K562 (cell line): ENCODE data around the gene PDE2A. TPM values are rescaled to one million over a fixed set of nuclear protein-coding genes. Genes with fewer than 3 reads are reported as not detected.

Experiments used
- ATAC-seq: fragments of 200-7000 bp; cut with Tn5 transposase; 3 replicates; pipeline ENCODE4 v1.9.1; 2020; ENCODE audit warnings: moderate library complexity
- BruUV-seq: library from RNA; stranded (reverse); fragments of 400-500 nt; replicated peaks from 2 replicates; lab custom pipeline; 2021; lab: Mats Ljungman, UMichigan
- CTCF ChIA-PET: fragments of 300-600 bp; formaldehyde crosslinking; extraction: SDS; loops from one replicate; lab custom pipeline; 2021; ENCODE audit warnings: low intra/inter-chr PET ratio; lab: Yijun Ruan, JAX
- POLR2A ChIA-PET: fragments of 300-600, 350-650 bp; sonication (Branson Sonifier 250); formaldehyde crosslinking; extraction: SDS; loops from one replicate; lab custom pipeline; 2021; ENCODE audit warnings: antibody characterized with exemption, inconsistent platforms; lab: Yijun Ruan, JAX
- DNase-seq, 4 experiments: peaks; one replicate each; pipeline versions ENCODE4 v3.0.0 to v3.0.0-alpha.2; 2011 to 2018; ENCODE audit warnings: low spot score in 3 of 4, mixed read lengths in 3 of 4; ENCODE audit errors: extremely low read depth in 1 of 4
- FAIRE-seq: peaks from 2 replicates; lab custom pipeline; 2011; peaks lifted over from hg19 to GRCh38; lab: Jason Lieb, UNC
- H2AFZ ChIP-seq: 2 replicates; pipeline ENCODE4 v1.6.0; 2011; ENCODE audit warnings: low read depth, low read length, control low read depth, inconsistent platforms
- H3K27ac ChIP-seq: fragments of 200-600 bp; 3 replicates; pipeline ENCODE4 v1.8.0; 2011; ENCODE audit warnings: low read depth, mild to moderate bottlenecking, control low read depth, inconsistent platforms, low read length, moderate library complexity, mixed read lengths; ENCODE audit errors: extremely low read depth
- H3K27me3 ChIP-seq, 2 experiments: fragments of 300-600 bp in 1 of 2; 2 replicates in 1 of 2; 3 replicates in 1 of 2; pipeline versions ENCODE4 v1.6.0 to v1.8.0; 2011; ENCODE audit warnings: inconsistent platforms in 2 of 2, low read length in 2 of 2, mild to moderate bottlenecking in 1 of 2, mixed read lengths in 1 of 2, moderate library complexity in 1 of 2; ENCODE audit not compliant: control insufficient read depth in 2 of 2, insufficient read depth in 2 of 2
- H3K36me3 ChIP-seq: fragments of 300-600 bp; 3 replicates; pipeline ENCODE4 v1.8.0; 2011; ENCODE audit warnings: mild to moderate bottlenecking, low read length, inconsistent platforms; ENCODE audit not compliant: control insufficient read depth, insufficient read depth
- H3K4me1 ChIP-seq, 2 experiments: fragments of 200-600 bp in 1 of 2; replicated peaks in 1 of 2; 2 replicates in 1 of 2; 3 replicates in 1 of 2; pipeline versions ENCODE4 v1.5.1 to v1.8.0; 2011; ENCODE audit warnings: inconsistent platforms in 2 of 2, low read length in 2 of 2, mild to moderate bottlenecking in 1 of 2, mixed read lengths in 1 of 2, moderate library complexity in 1 of 2; ENCODE audit not compliant: control insufficient read depth in 2 of 2, insufficient read depth in 2 of 2
- H3K4me2 ChIP-seq: 2 replicates; pipeline ENCODE4 v1.6.1; 2011; ENCODE audit warnings: low read length, control low read depth, inconsistent platforms, mixed read lengths; ENCODE audit not compliant: insufficient read depth
- H3K4me3 ChIP-seq: fragments of 200-600 bp; sonication (generic), shearing (Covaris generic); 2 replicates; pipeline ENCODE4 v1.5.1; 2016; ENCODE audit warnings: control low read depth, inconsistent platforms
- H3K79me2 ChIP-seq: fragments of 200-600 bp; 3 replicates; pipeline ENCODE4 v1.8.0; 2011; ENCODE audit warnings: low read length, inconsistent platforms; ENCODE audit not compliant: control insufficient read depth, insufficient read depth
- H3K9ac ChIP-seq, 2 experiments: 2 replicates each; pipeline versions ENCODE4 v1.6.0 to v1.6.1; 2011; ENCODE audit warnings: low read depth in 2 of 2, low read length in 2 of 2, control low read depth in 1 of 2, inconsistent platforms in 1 of 2, mild to moderate bottlenecking in 1 of 2, mixed read lengths in 1 of 2; ENCODE audit not compliant: insufficient read depth in 1 of 2
- H3K9me1 ChIP-seq: one replicate; pipeline ENCODE4 v1.6.0; 2011; ENCODE audit warnings: inconsistent platforms, mild to moderate bottlenecking, low read length, moderate library complexity; ENCODE audit not compliant: control insufficient read depth, insufficient read depth
- H3K9me3 ChIP-seq: replicated peaks from 2 replicates; pipeline ENCODE4 v1.5.1; 2011; ENCODE audit warnings: low read depth, low read length, inconsistent platforms; ENCODE audit not compliant: control insufficient read depth, insufficient read depth
- H4K20me1 ChIP-seq: replicated peaks from 2 replicates; pipeline ENCODE4 v1.6.1; 2011; ENCODE audit warnings: low read length, inconsistent platforms, mixed read lengths; ENCODE audit not compliant: control insufficient read depth, insufficient read depth
- ELF1 ChIP-seq: fragments of 200-800 bp; sonication (Bioruptor generic); IDR thresholded peaks from 2 replicates; pipeline ENCODE4 v1.6.1; 2016; ENCODE audit warnings: missing genetic modification characterization, missing compliant biosample characterization
- ELK1 ChIP-seq: sonication (generic); formaldehyde crosslinking; IDR thresholded peaks from 2 replicates; pipeline ENCODE4 v1.8.1; 2022; ENCODE audit warnings: missing genetic modification reagents
- GABPB2 ChIP-seq: fragments of 250-450 bp; sonication (Bioruptor Pico); conservative IDR thresholded peaks from 2 replicates; pipeline ENCODE4 v1.5.1; 2021; ENCODE audit warnings: mild to moderate bottlenecking
- GATA2 ChIP-seq: sonication (generic); formaldehyde crosslinking; IDR thresholded peaks from 2 replicates; pipeline ENCODE4 v1.4.0; 2020; ENCODE audit warnings: mild to moderate bottlenecking, missing genetic modification reagents
- MTA3 ChIP-seq: fragments of 450-650 bp; formaldehyde crosslinking; IDR thresholded peaks from 2 replicates; pipeline ENCODE4 v1.6.1; 2017; ENCODE audit warnings: mild to moderate bottlenecking, borderline replicate concordance
- POU5F1 ChIP-seq: fragments of 150-350 bp; IDR thresholded peaks from 2 replicates; pipeline ENCODE4 v1.6.1; 2014; ENCODE audit warnings: borderline replicate concordance, low read length, low read depth, mild to moderate bottlenecking; ENCODE audit not compliant: partially characterized antibody
- PPARD ChIP-seq: fragments of 250-450 bp; sonication (Bioruptor Pico); IDR thresholded peaks from 2 replicates; pipeline ENCODE4 v1.8.0; 2022; ENCODE audit warnings: inconsistent platforms, mild to moderate bottlenecking, moderate library complexity
- RBM34 ChIP-seq: fragments of 200-400 bp; formaldehyde crosslinking; IDR thresholded peaks from 2 replicates; pipeline ENCODE4 v1.6.1; 2018; ENCODE audit warnings: low read length, borderline replicate concordance; ENCODE audit not compliant: insufficient read depth
- SRF ChIP-seq, 2 experiments: fragments of 250-450, 450-650 bp in 1 of 2; sonication (Bioruptor Pico) in 1 of 2; sonication (generic) in 1 of 2; formaldehyde crosslinking; IDR thresholded peaks; 2 replicates each; pipeline versions ENCODE4 v1.5.0 to v1.5.1; 2020 to 2022; ENCODE audit warnings: mild to moderate bottlenecking in 1 of 2, missing genetic modification reagents in 1 of 2
- TGIF2 ChIP-seq: sonication (generic); formaldehyde crosslinking; IDR thresholded peaks from 2 replicates; pipeline ENCODE4 v1.8.1; 2022; ENCODE audit warnings: mild to moderate bottlenecking, missing genetic modification reagents, moderate library complexity
- ZC3H4 ChIP-seq: sonication (generic); formaldehyde crosslinking; IDR thresholded peaks from 2 replicates; pipeline ENCODE4 v1.9.0; 2021; ENCODE audit warnings: missing genetic modification reagents, borderline replicate concordance
- ZKSCAN8 ChIP-seq: fragments of 200-800 bp; sonication (Bioruptor generic); IDR thresholded peaks from 2 replicates; pipeline ENCODE4 v1.6.1; 2016; ENCODE audit warnings: missing genetic modification characterization, missing compliant biosample characterization
- WGBS: fragments of 100-300 bp; shearing (Covaris generic); methylation state at CpG from one replicate; pipeline ENCODE4 v1.1.6; 2016; ENCODE audit warnings: low coverage, mixed read lengths; ENCODE audit not compliant: insufficient coverage; ENCODE audit errors: missing lambda C conversion rate; 5-methylcytosine and 5-hydroxymethylcytosine counted together
- in situ Hi-C: fragments of 300-500 bp; cut with MboI; formaldehyde crosslinking; loops from 4 replicates; pipeline ENCODE4 v1.15.0; 2018; ENCODE audit warnings: inconsistent platforms, mixed read lengths
- intact Hi-C: fragments of 100-400 bp; cut with micrococcal nuclease; formaldehyde crosslinking; loops from 2 replicates; pipeline ENCODE4 v1.14.2; 2022
- polyA plus RNA-seq, 8 experiments: library from polyadenylated mRNA; depleted of rRNA in 4 of 8; stranded (reverse) in 5 of 8; unstranded in 3 of 8; fragments of >200 nt; fragmentation: Nextera tagmentation in 2 of 8; fragmentation: Illumina TruSeq in 1 of 8; extraction: Ambion mirVana in 2 of 8; extraction: Trizol in 1 of 8; gene quantifications; 2 replicates each; pipeline versions ENCODE4 v1.2.1 to v1.2.3, GENCODE V29; 2011 to 2014; ENCODE audit warnings: inconsistent platforms in 1 of 8, missing spikeins in 1 of 8
- total RNA-seq, 7 experiments: library from RNA; depleted of rRNA in 6 of 7; stranded (reverse); fragments of >200 nt in 6 of 7; fragmentation: Illumina TruSeq in 2 of 7; extraction: Trizol in 2 of 7; gene quantifications; 2 replicates each; pipeline versions ENCODE4 v1.2.1 to v1.2.3, GENCODE V29; 2011 to 2021; ENCODE audit warnings: low replicate concordance in 1 of 7

PDE2A gene
- total and polyA plus RNA-seq, 9 of the 15 experiments (the other 6 are each of a cell fraction or from before 2014, with no cell fraction given), result 0.07 to 15.2 (median 1.6) TPM; not detected in 1

- FAIRE-seq (no peak), DNase-seq (no peak), ATAC-seq (no peak)
- Histone ChIP-seq H3K36me3 (no peaks in the 10 kb centered on the region), H3K27ac (no peak overlapping the region), H2AFZ (no peak overlapping the region), H3K4me1 (peaks cover 0 to 9% of the 10 kb centered on the region in 2 experiments; a peak in 2 of 5 replicates), H4K20me1 (peaks cover 32% of the 10 kb centered on the region), H3K79me2 (no peaks in the 10 kb centered on the region), H3K9me1 (peaks cover 3% of the 10 kb centered on the region), H3K4me3 (no peak overlapping the region), H3K4me2 (no peak overlapping the region), H3K27me3 (peaks cover 5 to 48% of the 10 kb centered on the region in 2 experiments; a peak in 3 of 5 replicates), H3K9ac (no peak overlapping the region), H3K9me3 (no peaks in the 10 kb centered on the region)
- intact Hi-C loops, result loop anchor here (10.0 kb wide), 1 partner anchor 251 kb away; no protein-coding TSS in a partner anchor
- in situ Hi-C loops, result no loop called here
- POLR2A ChIA-PET, result no interaction called here
- no peak for TF ChIP-seq RBM34
- no peak for TF ChIP-seq PPARD (CRISPR knock-in tag)
- TF ChIP-seq GABPB2 (CRISPR knock-in tag), result no peak
- TF ChIP-seq POU5F1, result no peak
- no peak for TF ChIP-seq ELF1 (tag)
- no peak for TF ChIP-seq SRF (CRISPR knock-in tag; IDR thresholded peaks at IDR 0.05)
- TF ChIP-seq MTA3, result no peak
- TF ChIP-seq ZKSCAN8 (CRISPR knock-in tag), result no peak
- no peak for TF ChIP-seq TGIF2
- no peak for TF ChIP-seq ZC3H4 (CRISPR knock-in tag)
- TF ChIP-seq ELK1 (CRISPR knock-in tag), result no peak
- no peak for TF ChIP-seq GATA2 (CRISPR knock-in tag)
- CTCF ChIA-PET, result interaction anchor here (0.7 kb wide), 1 partner anchor 60 kb away, joined by 3 read pairs; no protein-coding TSS in a partner anchor
- 29% methylated on average over 15 of the region's 22 CpGs for WGBS
- BruUV-seq, result no TSS peak
Observed at GRCh38 chr11:72583616-72584292, 90.5 kb downstream of the PDE2A start.
